Loucy (cell line): ENCODE results near the gene CUX1.
"Not testable (repeated sequence)": the region's sequence is repeated elsewhere in the genome, so short reads cannot be mapped to it uniquely, and the experiment has no call there.

Experiments used
- H2AFZ ChIP-seq: fragments of 200-600 bp; sonication (generic); 2 replicates; pipeline ENCODE4 v1.6.0; 2016; ENCODE audit warnings: antibody characterized with exemption, mild to moderate bottlenecking, low read length, moderate library complexity
- H3F3A ChIP-seq: fragments of 200-600 bp; 2 replicates; pipeline ENCODE4 v1.6.0; 2016; ENCODE audit warnings: antibody characterized with exemption, low read depth, mild to moderate bottlenecking
- H3K27me3 ChIP-seq: fragments of 200-600 bp; sonication (generic); 2 replicates; pipeline ENCODE4 v1.6.1; 2014; ENCODE audit warnings: low read length, mild to moderate bottlenecking; ENCODE audit not compliant: insufficient read depth, poor library complexity, severe bottlenecking
- H3K36me3 ChIP-seq: fragments of 200-600 bp; sonication (generic); 2 replicates; pipeline ENCODE4 v1.6.1; 2016; ENCODE audit warnings: low read length; ENCODE audit not compliant: insufficient read depth
- H3K4me1 ChIP-seq: fragments of 200-600 bp; sonication (generic); 2 replicates; pipeline ENCODE4 v1.5.1; 2014; ENCODE audit warnings: low read length, mild to moderate bottlenecking; ENCODE audit not compliant: insufficient read depth, poor library complexity, severe bottlenecking
- H3K4me2 ChIP-seq: fragments of 200-600 bp; sonication (generic); 2 replicates; pipeline ENCODE4 v1.6.0; 2014; ENCODE audit warnings: antibody characterized with exemption, low read length, low read depth, mild to moderate bottlenecking; ENCODE audit not compliant: poor library complexity, severe bottlenecking
- H3K4me3 ChIP-seq: fragments of 200-600 bp; sonication (generic); 2 replicates; pipeline ENCODE4 v1.5.1; 2014; ENCODE audit warnings: low read length, mild to moderate bottlenecking, mixed read lengths; ENCODE audit not compliant: poor library complexity, severe bottlenecking
- H3K79me2 ChIP-seq: fragments of 200-600 bp; sonication (generic); 2 replicates; pipeline ENCODE4 v1.6.1; 2014; ENCODE audit warnings: low read length; ENCODE audit not compliant: insufficient read depth
- H3K9ac ChIP-seq: fragments of 200-600 bp; sonication (generic); 2 replicates; pipeline ENCODE4 v1.6.0; 2014; ENCODE audit warnings: mild to moderate bottlenecking, low read depth, low read length, moderate library complexity; ENCODE audit not compliant: poor library complexity, severe bottlenecking
- H3K9me2 ChIP-seq: fragments of 200-600 bp; sonication (generic); replicated peaks from 2 replicates; pipeline ENCODE4 v1.6.1; 2016; ENCODE audit warnings: low read depth, low read length, mixed read lengths
- H3K9me3 ChIP-seq: fragments of 200-600 bp; sonication (generic); 2 replicates; pipeline ENCODE4 v1.6.1; 2014; ENCODE audit warnings: mild to moderate bottlenecking, antibody characterized with exemption, low read length, low read depth; ENCODE audit not compliant: insufficient read depth
- H4K20me1 ChIP-seq: fragments of 200-600 bp; sonication (generic); 2 replicates; pipeline ENCODE4 v1.6.0; 2014; ENCODE audit warnings: antibody characterized with exemption, low read length, mild to moderate bottlenecking; ENCODE audit not compliant: insufficient read depth, poor library complexity, severe bottlenecking
- EZH2phosphoT487 ChIP-seq: fragments of 200-600 bp; IDR thresholded peaks from 2 replicates; pipeline ENCODE4 v1.6.1; 2018; ENCODE audit warnings: antibody characterized with exemption, mild to moderate bottlenecking, moderate library complexity, borderline replicate concordance
- TF ChIP-seq, protein P1 (sequence below): fragments of 200-600 bp; sonication (generic); conservative IDR thresholded peaks from 2 replicates; pipeline ENCODE4 v1.5.1; 2014; ENCODE audit warnings: mild to moderate bottlenecking, antibody characterized with exemption, low read length

The CUX1 gene

DNA sequence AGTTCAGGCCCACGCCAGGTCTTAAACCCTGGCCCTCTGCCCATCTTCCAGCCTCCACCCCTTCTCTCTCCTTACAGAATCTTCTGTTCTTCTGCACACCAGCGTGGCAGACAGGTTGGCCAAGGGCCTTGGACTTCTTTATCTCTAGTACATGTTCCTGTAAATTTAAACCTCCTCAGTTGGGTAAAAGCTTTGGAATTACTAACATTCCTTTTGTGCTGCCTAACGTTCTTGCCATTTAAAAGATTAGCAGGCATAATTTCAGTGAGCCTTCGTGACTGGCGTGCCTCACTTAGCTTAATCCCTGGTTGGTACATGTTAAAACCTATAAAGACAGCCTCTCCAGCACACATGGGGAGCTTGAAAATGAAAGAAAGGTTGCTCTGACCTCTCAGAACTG is 192.2 kb downstream of the CUX1 start:
- Histone ChIP-seq H2AFZ (no peak overlapping the region), H3K27me3 (no peaks in the 10 kb centered on the region), H3K4me1 (no peaks in the 10 kb centered on the region), H3K4me2 (no peak overlapping the region), H4K20me1 (peaks cover 3% of the 10 kb centered on the region), H3K9me2 (no peaks in the 10 kb centered on the region), H3K36me3 (peaks cover 14% of the 10 kb centered on the region; the same call in 1 of the 2 replicates), H3K9me3 (no peaks in the 10 kb centered on the region), H3K9ac (no peak overlapping the region), H3K4me3 (no peak overlapping the region), H3F3A (no peaks in the 10 kb centered on the region), H3K79me2 (peaks cover 68% of the 10 kb centered on the region)
- TF ChIP-seq EZH2phosphoT487 = no peak
- TF ChIP-seq, protein P1, sequence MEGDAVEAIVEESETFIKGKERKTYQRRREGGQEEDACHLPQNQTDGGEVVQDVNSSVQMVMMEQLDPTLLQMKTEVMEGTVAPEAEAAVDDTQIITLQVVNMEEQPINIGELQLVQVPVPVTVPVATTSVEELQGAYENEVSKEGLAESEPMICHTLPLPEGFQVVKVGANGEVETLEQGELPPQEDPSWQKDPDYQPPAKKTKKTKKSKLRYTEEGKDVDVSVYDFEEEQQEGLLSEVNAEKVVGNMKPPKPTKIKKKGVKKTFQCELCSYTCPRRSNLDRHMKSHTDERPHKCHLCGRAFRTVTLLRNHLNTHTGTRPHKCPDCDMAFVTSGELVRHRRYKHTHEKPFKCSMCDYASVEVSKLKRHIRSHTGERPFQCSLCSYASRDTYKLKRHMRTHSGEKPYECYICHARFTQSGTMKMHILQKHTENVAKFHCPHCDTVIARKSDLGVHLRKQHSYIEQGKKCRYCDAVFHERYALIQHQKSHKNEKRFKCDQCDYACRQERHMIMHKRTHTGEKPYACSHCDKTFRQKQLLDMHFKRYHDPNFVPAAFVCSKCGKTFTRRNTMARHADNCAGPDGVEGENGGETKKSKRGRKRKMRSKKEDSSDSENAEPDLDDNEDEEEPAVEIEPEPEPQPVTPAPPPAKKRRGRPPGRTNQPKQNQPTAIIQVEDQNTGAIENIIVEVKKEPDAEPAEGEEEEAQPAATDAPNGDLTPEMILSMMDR = no peak

DNA sequence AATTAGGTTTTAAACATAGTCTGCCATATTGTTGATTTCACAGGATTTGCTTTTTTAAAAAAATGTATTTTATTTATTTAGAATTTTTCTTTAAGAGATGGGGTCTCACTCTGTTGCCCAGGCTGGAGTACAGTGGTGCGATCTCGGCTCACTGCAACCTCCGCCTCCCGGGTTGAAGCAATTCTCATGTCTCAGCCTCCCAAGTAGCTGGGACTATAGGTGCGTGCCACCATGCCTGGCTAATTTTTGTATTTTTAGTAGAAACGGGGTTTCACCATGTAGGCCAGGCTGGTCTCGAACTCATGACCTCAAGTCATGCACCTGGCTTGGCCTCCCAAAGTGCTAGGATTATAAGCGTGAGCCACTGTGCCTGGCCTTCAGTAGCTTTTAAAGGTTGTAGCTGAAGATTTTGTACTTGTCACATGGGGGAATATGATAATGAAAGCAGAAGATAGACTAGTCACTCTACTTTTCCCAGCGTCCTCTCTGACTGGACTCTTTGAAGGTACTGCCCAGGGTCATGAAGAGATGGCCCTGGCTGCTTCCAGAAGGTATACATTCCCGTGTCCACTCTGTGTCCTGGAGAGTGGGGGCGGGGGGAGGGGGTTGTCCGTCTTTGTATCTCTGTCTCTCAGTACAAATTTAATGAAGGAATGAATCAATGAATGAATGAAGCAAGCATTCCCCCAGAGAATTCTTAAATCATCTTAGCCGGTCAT is 194.8 kb downstream of the CUX1 start:
- H3K36me3 ChIP-seq = peaks cover 20% of the 10 kb centered on the region; the same call in 1 of the 2 replicates
- H3K79me2 ChIP-seq = peaks cover 62% of the 10 kb centered on the region
- not testable (repeated sequence) for H2AFZ ChIP-seq, H3K4me2 ChIP-seq, H3K27me3 ChIP-seq, H3K9me2 ChIP-seq, H3K9me3 ChIP-seq, H3K4me3 ChIP-seq, H3F3A ChIP-seq, H3K9ac ChIP-seq, H3K4me1 ChIP-seq, H4K20me1 ChIP-seq

DNA sequence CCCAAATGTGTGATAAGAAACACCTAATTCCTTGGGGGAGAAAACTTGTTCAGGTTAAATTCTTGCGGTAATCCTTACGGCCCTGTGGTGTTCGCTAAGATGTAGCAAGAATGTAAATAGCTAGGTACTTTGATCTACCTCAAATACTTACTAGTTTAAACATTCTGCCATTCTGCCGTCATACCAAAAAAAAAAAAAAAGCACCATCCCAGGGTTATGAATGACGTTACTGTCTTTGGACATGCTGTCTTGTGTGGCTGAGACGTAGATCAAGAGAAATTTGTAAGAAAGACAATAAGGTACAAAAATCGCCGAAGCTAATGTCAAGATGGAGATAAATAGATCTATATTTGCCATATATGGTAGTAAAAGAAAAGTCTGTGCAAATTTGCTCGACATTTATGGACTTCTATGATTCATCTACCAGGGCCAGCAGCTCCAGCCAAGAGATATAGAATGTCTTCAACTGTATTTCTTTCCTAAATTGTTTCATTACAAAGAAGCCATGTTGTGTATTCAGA is 195.6 kb downstream of the CUX1 start:
- no peak for TF ChIP-seq EZH2phosphoT487
- TF ChIP-seq, protein P1 = no peak
- Histone ChIP-seq H3F3A (no peaks in the 10 kb centered on the region), H4K20me1 (peaks cover 6% of the 10 kb centered on the region), H2AFZ (no peak overlapping the region), H3K79me2 (peaks cover 60% of the 10 kb centered on the region), H3K9ac (no peak overlapping the region), H3K4me3 (no peak overlapping the region), H3K9me2 (no peaks in the 10 kb centered on the region), H3K4me2 (no peak overlapping the region), H3K4me1 (no peaks in the 10 kb centered on the region), H3K36me3 (peaks cover 20% of the 10 kb centered on the region; the same call in 1 of the 2 replicates), H3K9me3 (no peaks in the 10 kb centered on the region), H3K27me3 (no peaks in the 10 kb centered on the region)

DNA sequence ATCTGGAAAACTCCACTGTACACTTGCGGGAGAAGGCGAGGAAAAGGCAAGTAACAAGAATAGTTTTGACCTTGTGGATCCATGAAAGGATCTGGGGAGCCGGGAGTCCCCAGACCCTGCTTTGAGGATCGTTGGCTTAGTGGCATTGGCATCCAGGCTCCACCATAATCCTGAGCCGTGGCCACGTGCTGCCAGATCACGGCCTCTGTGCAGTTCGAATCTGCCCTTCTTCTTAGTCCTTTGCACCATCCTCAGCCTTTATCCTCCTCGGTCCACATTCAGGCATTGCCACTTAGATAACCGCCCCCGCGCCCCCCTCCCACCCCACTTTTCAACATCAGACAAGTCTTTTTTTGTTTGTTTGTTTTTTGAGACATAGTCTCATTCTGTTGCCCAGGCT is 201.4 kb downstream of the CUX1 start:
- Histone ChIP-seq H3K79me2 (peaks cover 56% of the 10 kb centered on the region), H3K4me2 (no peak overlapping the region), H3K9me3 (no peaks in the 10 kb centered on the region), H3K4me1 (no peaks in the 10 kb centered on the region), H3K36me3 (peaks cover 31% of the 10 kb centered on the region; the same call in 1 of the 2 replicates), H3K9ac (no peak overlapping the region), H4K20me1 (peaks cover 12% of the 10 kb centered on the region), H2AFZ (no peak overlapping the region), H3K9me2 (no peaks in the 10 kb centered on the region), H3K4me3 (no peak overlapping the region), H3K27me3 (no peaks in the 10 kb centered on the region), H3F3A (no peaks in the 10 kb centered on the region)
- TF ChIP-seq EZH2phosphoT487 = no peak
- TF ChIP-seq, protein P1 = no peak
